ENCODE measurements around the gene LIN52.
"Not testable (repeated sequence)": the region's sequence is repeated elsewhere in the genome, so short reads cannot be mapped to it uniquely, and the experiment has no call there.

LIN52 gene

GRCh38 chr14:74111395-74112216, 26.9 kb downstream of the LIN52 start:
- peak; percentile 57 for DNase-seq

- DNase-seq = not testable (repeated sequence)
Measured at GRCh38 chr14:74125487-74125886, 40.7 kb downstream of the LIN52 start.

- no peak for DNase-seq
Measured at GRCh38 chr14:74126315-74127013, 41.7 kb downstream of the LIN52 start.

- no peak for DNase-seq
Measured at GRCh38 chr14:74127634-74128033, 42.9 kb downstream of the LIN52 start.

GRCh38 chr14:74133833-74134481, 49.2 kb downstream of the LIN52 start:
- DNase-seq = no peak

GRCh38 chr14:74134484-74134883, 49.7 kb downstream of the LIN52 start:
- no peak for DNase-seq

GRCh38 chr14:74135426-74135825, 50.7 kb downstream of the LIN52 start:
- no peak for DNase-seq

- DNase-seq = peak; percentile 87
Measured at GRCh38 chr14:74140374-74140850, 55.7 kb downstream of the LIN52 start.

GRCh38 chr14:74141703-74142102, 56.9 kb downstream of the LIN52 start:
- DNase-seq = peak; percentile 25

- DNase-seq = no peak
Measured at GRCh38 chr14:74142523-74142922, 57.8 kb downstream of the LIN52 start.

GRCh38 chr14:74144789-74145188, 60.0 kb downstream of the LIN52 start:
- DNase-seq = no peak

- DNase-seq = no peak
Measured at GRCh38 chr14:74147571-74147970, 62.8 kb downstream of the LIN52 start.

GRCh38 chr14:74148705-74149104, 63.9 kb downstream of the LIN52 start:
- no peak for DNase-seq

GRCh38 chr14:74155287-74155686, 70.5 kb downstream of the LIN52 start:
- peak; percentile 57 for DNase-seq

- DNase-seq = no peak
Measured at GRCh38 chr14:74155749-74156148, 71.0 kb downstream of the LIN52 start.

- no peak for DNase-seq
Measured at GRCh38 chr14:74160763-74161162, 76.0 kb downstream of the LIN52 start.

- peak; percentile 17 for DNase-seq
Measured at GRCh38 chr14:74161526-74162158, 76.9 kb downstream of the LIN52 start.

- DNase-seq = no peak
Measured at GRCh38 chr14:74169906-74170305, 85.2 kb downstream of the LIN52 start.

- no peak for DNase-seq
Measured at GRCh38 chr14:74176400-74176793, 91.6 kb downstream of the LIN52 start.

- DNase-seq = no peak
Measured at GRCh38 chr14:74179856-74180255, 95.1 kb downstream of the LIN52 start.

GRCh38 chr14:74190927-74191575, 106.3 kb downstream of the LIN52 start:
- peak; percentile 31 for DNase-seq

- no peak for DNase-seq
Measured at GRCh38 chr14:74194506-74195274, 109.9 kb downstream of the LIN52 start.
